ENCODE results near the gene C5orf46.
"Not testable (repeated sequence)": the region's sequence is repeated elsewhere in the genome, so short reads cannot be mapped to it uniquely, and the experiment has no call there.

C5orf46 gene

GRCh38 chr5:147892696-147893296, 13.5 kb downstream of the C5orf46 start:
- FAIRE-seq = no peak

- FAIRE-seq = no peak
Measured at GRCh38 chr5:147887930-147888329, 18.4 kb downstream of the C5orf46 start.

- FAIRE-seq = no peak
Measured at GRCh38 chr5:147887026-147887627, 19.2 kb downstream of the C5orf46 start.

- FAIRE-seq = no peak
Measured at GRCh38 chr5:147882586-147883313, 23.6 kb downstream of the C5orf46 start.

- no peak for FAIRE-seq
Measured at GRCh38 chr5:147880487-147880886, 25.9 kb downstream of the C5orf46 start.

- FAIRE-seq = no peak
Measured at GRCh38 chr5:147879784-147880183, 26.6 kb downstream of the C5orf46 start.

GRCh38 chr5:147878066-147878759, 28.1 kb downstream of the C5orf46 start, which contains the start of gene SCGB3A2:
Gene SCGB3A2 (plus strand): TSS chr5:147878711. CDS start chr5:147878804, 93 bp downstream.
- no peak for FAIRE-seq

- FAIRE-seq = no peak
Measured at GRCh38 chr5:147876626-147877025, 29.7 kb downstream of the C5orf46 start.

GRCh38 chr5:147876141-147876540, 30.2 kb downstream of the C5orf46 start:
- no peak for FAIRE-seq

- FAIRE-seq = no peak
Measured at GRCh38 chr5:147874910-147875367, 31.4 kb downstream of the C5orf46 start.

GRCh38 chr5:147874118-147874875, 32.0 kb downstream of the C5orf46 start:
- not testable (repeated sequence) for FAIRE-seq

- not testable (repeated sequence) for FAIRE-seq
Measured at GRCh38 chr5:147872744-147873435, 33.4 kb downstream of the C5orf46 start.

GRCh38 chr5:147871980-147872549, 34.3 kb downstream of the C5orf46 start:
- not testable (repeated sequence) for FAIRE-seq

- not testable (repeated sequence) for FAIRE-seq
Measured at GRCh38 chr5:147869892-147870291, 36.4 kb downstream of the C5orf46 start.

- no peak for FAIRE-seq
Measured at GRCh38 chr5:147869112-147869511, 37.2 kb downstream of the C5orf46 start.

- no peak for FAIRE-seq
Measured at GRCh38 chr5:147863454-147864158, 42.7 kb downstream of the C5orf46 start.

GRCh38 chr5:147860641-147861025, 45.7 kb downstream of the C5orf46 start:
- no peak for FAIRE-seq

- no peak for FAIRE-seq
Measured at GRCh38 chr5:147859962-147860640, 46.2 kb downstream of the C5orf46 start.

GRCh38 chr5:147858565-147858964, 47.8 kb downstream of the C5orf46 start:
- no peak for FAIRE-seq

Data from G401.6 (cell line).